Cardiac muscle cell (in vitro differentiated cells and primary cell): Measurements from ENCODE around the gene LPP. TPM values are rescaled to one million over a fixed set of nuclear protein-coding genes. Genes with fewer than 3 reads are reported as not detected.
A peak's percentile ranks its signal among the peaks of the same experiment; 100 is the strongest.

Experiments
- DNase-seq, 2 donors: peaks; one replicate each; pipeline versions ENCODE4 v3.0.0 to v3.0.0-alpha.2; 2010 to 2017; ENCODE audit warnings: low read depth in 1 of 2, low spot score in 1 of 2
- H3K27ac ChIP-seq: fragments of 200-600 bp; sonication (generic); 2 replicates; pipeline ENCODE4 v1.5.1; 2016
- H3K27me3 ChIP-seq: fragments of 200-600 bp; sonication (generic); 2 replicates; pipeline ENCODE4 v1.6.0; 2016; ENCODE audit warnings: control low read depth
- H3K36me3 ChIP-seq: fragments of 200-600 bp; sonication (generic); 2 replicates; pipeline ENCODE4 v1.5.1; 2016; ENCODE audit warnings: control low read depth
- H3K4me1 ChIP-seq: fragments of 200-600 bp; sonication (generic); 2 replicates; pipeline ENCODE4 v1.8.1; 2017; ENCODE audit warnings: low read depth, mild to moderate bottlenecking, mixed run types
- H3K4me3 ChIP-seq: fragments of 200-600 bp; sonication (generic); 2 replicates; pipeline ENCODE4 v1.5.1; 2016; ENCODE audit warnings: mild to moderate bottlenecking
- H3K9me3 ChIP-seq: fragments of 200-600 bp; sonication (generic); 2 replicates; pipeline ENCODE4 v1.5.1; 2017; ENCODE audit warnings: low read depth, mild to moderate bottlenecking, control low read depth
- CTCF ChIP-seq: IDR thresholded peaks from 2 replicates; pipeline ENCODE4 v1.5.1; 2012; ENCODE audit warnings: low read depth, mild to moderate bottlenecking, low read length
- polyA plus RNA-seq: library from polyadenylated mRNA; unstranded; fragments of >200 nt; fragmentation: Nextera tagmentation; extraction: Ambion mirVana; gene quantifications from 2 replicates; pipeline ENCODE4 v1.2.1, GENCODE V29; 2016
- total RNA-seq: library from RNA; depleted of rRNA; stranded (reverse); fragments of >200 nt; gene quantifications from 2 replicates; pipeline ENCODE4 v1.2.3, GENCODE V29; 2016

Gene LPP
- total and polyA plus RNA-seq, 2 experiments from 2014 or later, result 21.4 to 45.2 TPM

GRCh38 chr3:188453431-188454384 lies 299.8 kb downstream of the LPP start:
- no peak for DNase-seq
- TF ChIP-seq CTCF, result no peak
- H3K9me3 ChIP-seq, result no peaks in the 10 kb centered on the region
- H3K36me3 ChIP-seq, result no peaks in the 10 kb centered on the region
- no peaks in the 10 kb centered on the region for H3K27me3 ChIP-seq
- H3K4me3 ChIP-seq, result no peak overlapping the region
- peaks cover 11% of the 10 kb centered on the region for H3K4me1 ChIP-seq
- H3K27ac ChIP-seq, result no peak overlapping the region

- Histone ChIP-seq H3K4me1 (peaks cover 11% of the 10 kb centered on the region), H3K4me3 (no peak overlapping the region), H3K9me3 (no peaks in the 10 kb centered on the region), H3K36me3 (no peaks in the 10 kb centered on the region), H3K27me3 (no peaks in the 10 kb centered on the region), H3K27ac (no peak overlapping the region)
- no peak for DNase-seq
- no peak for TF ChIP-seq CTCF
Measured at GRCh38 chr3:188455748-188456147, 301.8 kb downstream of the LPP start.

- DNase-seq, result peak in 1 of 2 donors; percentile 15
Measured at GRCh38 chr3:188458756-188459155, 304.8 kb downstream of the LPP start.

GRCh38 chr3:188465311-188465710 lies 311.4 kb downstream of the LPP start:
- no peaks in the 10 kb centered on the region for H3K9me3 ChIP-seq
- H3K27ac ChIP-seq, result no peak overlapping the region
- no peak for DNase-seq
- H3K36me3 ChIP-seq, result no peaks in the 10 kb centered on the region
- H3K4me1 ChIP-seq, result no peaks in the 10 kb centered on the region
- no peak for TF ChIP-seq CTCF
- no peak overlapping the region for H3K4me3 ChIP-seq
- no peaks in the 10 kb centered on the region for H3K27me3 ChIP-seq

More at GRCh38 chr3:188458756-188459155, 304.8 kb downstream of the LPP start:
- no peaks in the 10 kb centered on the region for H3K36me3 ChIP-seq
- no peaks in the 10 kb centered on the region for H3K4me1 ChIP-seq
- H3K27me3 ChIP-seq, result no peaks in the 10 kb centered on the region
- no peak for TF ChIP-seq CTCF
- H3K4me3 ChIP-seq, result no peak overlapping the region
- no peaks in the 10 kb centered on the region for H3K9me3 ChIP-seq
- no peak overlapping the region for H3K27ac ChIP-seq

DNA sequence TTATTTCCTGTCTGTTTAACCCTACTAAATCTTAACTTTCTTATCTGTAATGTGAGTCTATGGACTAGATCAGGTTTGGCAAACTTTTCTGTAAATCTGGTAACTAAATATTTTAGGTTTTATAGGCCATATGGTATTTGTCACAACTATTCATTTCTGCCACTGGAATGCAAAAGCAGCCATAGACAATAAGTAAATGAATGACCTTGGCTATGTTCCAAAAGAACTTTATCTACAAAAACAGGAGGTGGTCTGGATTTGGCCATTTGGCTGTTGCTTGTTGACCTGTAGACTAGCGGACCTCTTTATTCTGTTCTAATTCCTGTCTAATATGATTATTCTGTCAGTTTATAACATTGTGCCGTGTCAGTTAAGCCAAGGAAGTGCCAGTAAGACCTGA lies 314.2 kb downstream of the LPP start:
- peak in 1 of 2 donors; percentile 44 for DNase-seq
- H3K4me1 ChIP-seq, result no peaks in the 10 kb centered on the region
- H3K4me3 ChIP-seq, result no peak overlapping the region
- no peak overlapping the region for H3K27ac ChIP-seq
- no peak for TF ChIP-seq CTCF
- H3K9me3 ChIP-seq, result no peaks in the 10 kb centered on the region
- no peaks in the 10 kb centered on the region for H3K36me3 ChIP-seq
- no peaks in the 10 kb centered on the region for H3K27me3 ChIP-seq
